Dedifferentiated amniotic fluid mesenchymal stem cell (primary cell): Measurements from ENCODE around the gene TRAPPC1.
"Not testable (repeated sequence)": the region's sequence is repeated elsewhere in the genome, so short reads cannot be mapped to it uniquely, and the experiment has no call there.

ENCODE experiments used
- DNase-seq: peaks from one replicate; pipeline ENCODE4 v3.0.0-alpha.2; 2016; ENCODE audit errors: extremely low spot score

Gene TRAPPC1, protein sequence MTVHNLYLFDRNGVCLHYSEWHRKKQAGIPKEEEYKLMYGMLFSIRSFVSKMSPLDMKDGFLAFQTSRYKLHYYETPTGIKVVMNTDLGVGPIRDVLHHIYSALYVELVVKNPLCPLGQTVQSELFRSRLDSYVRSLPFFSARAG

GRCh38 chr17:7931709-7932482, at the start of gene TRAPPC1, which contains the start of gene CNTROB:
Gene TRAPPC1, minus strand, starts transcription at chr17:7931946. Its CDS starts 117 bp downstream, at chr17:7931829.
Gene CNTROB, plus strand, starts transcription at chr17:7932206. Its CDS starts 874 bp downstream, at chr17:7933080.
- peak; percentile 99 for DNase-seq

GRCh38 chr17:7977805-7978204, 46.1 kb upstream of the TRAPPC1 start:
- DNase-seq: no peak

DNA sequence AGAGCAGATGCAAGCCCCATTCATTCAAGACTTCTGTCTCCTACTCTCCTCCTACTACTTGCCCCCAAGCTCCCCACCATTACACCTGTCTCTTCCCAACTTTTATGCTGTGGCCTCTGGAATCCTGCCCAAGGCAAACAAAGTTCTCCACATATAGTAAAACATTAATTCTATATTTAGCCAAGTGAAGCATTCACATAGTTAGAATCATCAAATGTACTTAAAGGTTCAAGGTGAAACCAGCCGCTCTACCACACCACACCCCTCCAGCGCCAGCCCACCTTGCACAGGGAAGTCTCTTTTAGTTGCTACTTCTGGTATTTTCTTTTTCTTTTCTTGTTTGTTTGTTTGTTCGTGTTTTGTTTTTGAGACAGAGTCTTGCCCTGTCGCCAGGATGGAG, 45.3 kb upstream of the TRAPPC1 start:
- DNase-seq: no peak

GRCh38 chr17:7974638-7975131, 42.9 kb upstream of the TRAPPC1 start:
- DNase-seq: no peak

- DNase-seq: no peak
Measured at GRCh38 chr17:7972131-7972785, 40.5 kb upstream of the TRAPPC1 start.

GRCh38 chr17:7971651-7972050, 39.9 kb upstream of the TRAPPC1 start:
- DNase-seq: no peak

GRCh38 chr17:7969433-7969832, 37.7 kb upstream of the TRAPPC1 start:
- DNase-seq: no peak

GRCh38 chr17:7967751-7968150, 36.0 kb upstream of the TRAPPC1 start:
- no peak for DNase-seq

DNA sequence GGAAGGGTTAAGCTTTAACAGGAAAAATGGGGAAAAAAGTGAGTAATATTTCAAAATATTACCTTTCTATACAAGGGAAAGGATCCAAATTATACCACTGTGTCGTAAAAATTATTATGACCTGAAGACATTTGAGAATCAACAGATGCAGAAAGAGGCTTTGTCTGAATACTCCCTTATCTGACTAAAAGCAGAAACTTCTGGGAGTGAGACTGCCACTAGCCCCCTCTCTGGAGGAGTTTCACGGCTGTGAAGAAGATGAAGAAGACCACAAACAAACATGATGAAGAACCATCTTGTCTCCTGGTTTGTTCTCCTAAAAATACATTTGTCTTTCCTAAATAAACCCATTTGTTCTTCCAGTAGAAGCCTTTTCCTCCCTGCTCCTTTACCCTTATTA, 29.7 kb upstream of the TRAPPC1 start:
- DNase-seq: no peak

GRCh38 chr17:7959503-7960253, 27.9 kb upstream of the TRAPPC1 start:
- no peak for DNase-seq

- no peak for DNase-seq
Measured at GRCh38 chr17:7956228-7956965, 24.7 kb upstream of the TRAPPC1 start.

GRCh38 chr17:7955414-7956227, 23.9 kb upstream of the TRAPPC1 start:
- DNase-seq: no peak

- DNase-seq: not testable (repeated sequence)
Measured at GRCh38 chr17:7953266-7953665, 21.5 kb upstream of the TRAPPC1 start.

DNA sequence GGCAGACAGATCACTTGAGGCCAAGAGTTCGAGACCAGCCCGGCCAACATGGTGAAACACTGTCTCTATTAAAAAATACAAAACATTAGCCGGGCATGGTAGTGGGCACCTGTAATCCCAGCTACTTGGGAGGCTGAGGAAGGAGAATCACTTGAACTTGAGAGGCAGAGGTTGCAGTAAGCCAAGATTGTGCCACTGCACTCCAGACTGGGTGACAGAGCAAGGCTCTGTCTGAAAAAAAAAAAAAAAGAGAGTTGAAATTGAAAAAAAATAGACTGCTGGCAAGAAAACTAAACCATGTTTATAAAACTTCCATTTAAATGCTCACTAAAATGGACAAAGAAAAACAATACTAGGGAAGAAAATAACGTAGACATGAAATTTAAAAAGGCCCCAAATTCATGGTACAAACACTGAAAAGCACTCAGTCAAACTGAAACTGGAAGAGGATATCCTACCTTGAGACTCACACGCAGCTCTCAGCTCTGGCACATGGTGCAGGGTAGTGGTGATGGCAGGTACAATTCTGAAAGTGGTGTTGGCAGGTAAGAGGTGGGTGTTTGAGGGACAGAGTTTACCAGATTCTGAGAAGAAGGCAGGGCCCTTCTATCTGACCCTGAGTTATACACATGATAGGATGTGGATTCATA, 19.5 kb upstream of the TRAPPC1 start:
- no peak for DNase-seq

GRCh38 chr17:7950578-7950977, 18.8 kb upstream of the TRAPPC1 start:
- no peak for DNase-seq

- DNase-seq: no peak
Measured at GRCh38 chr17:7947651-7948050, 15.9 kb upstream of the TRAPPC1 start.

GRCh38 chr17:7946441-7946840, 14.7 kb upstream of the TRAPPC1 start:
- no peak for DNase-seq

DNA sequence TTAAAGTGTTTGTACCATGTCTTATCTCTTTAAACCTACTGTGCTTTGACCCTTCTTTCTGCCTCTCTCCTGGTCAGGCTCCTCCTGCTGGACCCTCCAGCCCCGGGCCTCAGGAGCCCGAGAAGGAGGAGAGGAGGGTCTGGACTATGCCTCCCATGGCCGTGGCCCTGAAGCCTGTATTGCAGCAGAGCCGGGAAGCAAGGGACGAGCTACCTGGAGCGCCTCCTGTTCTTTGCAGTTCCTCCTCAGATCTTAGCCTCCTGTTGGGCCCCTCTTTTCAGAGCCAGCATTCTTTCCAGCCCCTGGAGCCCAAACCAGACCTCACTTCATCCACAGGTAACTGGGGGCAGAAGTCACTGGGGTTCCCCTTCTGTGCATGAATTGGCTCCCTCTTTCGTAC, 13.9 kb upstream of the TRAPPC1 start:
- no peak for DNase-seq

DNA sequence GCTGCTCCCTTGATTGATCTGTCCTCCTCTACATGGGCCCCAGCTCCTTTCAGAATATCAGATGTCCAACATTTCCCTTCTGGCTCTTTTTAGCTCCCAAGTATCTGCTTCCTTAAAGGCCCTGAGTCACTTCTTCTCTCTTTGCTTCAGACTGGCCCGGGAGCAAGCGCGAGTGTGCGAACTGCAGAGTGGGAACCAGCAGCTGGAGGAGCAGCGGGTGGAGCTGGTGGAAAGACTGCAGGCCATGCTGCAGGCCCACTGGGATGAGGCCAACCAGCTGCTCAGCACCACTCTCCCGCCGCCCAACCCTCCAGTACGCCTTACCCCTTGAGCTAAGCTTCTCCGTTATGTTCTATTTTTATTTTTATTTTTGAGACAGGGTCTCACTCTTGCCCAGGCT, 12.6 kb upstream of the TRAPPC1 start:
- DNase-seq: no peak

- DNase-seq: no peak
Measured at GRCh38 chr17:7943291-7943690, 11.5 kb upstream of the TRAPPC1 start.
